Measurements from ENCODE around the gene B3GNT9. TPM values are rescaled to one million over a fixed set of nuclear protein-coding genes. Genes with fewer than 3 reads are reported as not detected.

B3GNT9 gene
- 1 to 10 TPM; 1.8 to 5.1 (median 3.5) TPM for total RNA-seq
- 1 to 10 TPM; 3.0 to 9.3 TPM for polyA plus RNA-seq

- Histone ChIP-seq H3K4me3 (peak within 1 kb of the TSS; percentile 37 to 61 (median 55)), H3K36me3 (no peaks in the 10 kb centered on the region), H3K4me1 (peaks cover 0 to 3% (median 0%) of the 10 kb centered on the region in 3 donors), H3K27me3 (no peaks in the 10 kb centered on the region), H3K27ac (peak within 1 kb of the TSS; percentile 2 to 48 (median 40)), H3K9me3 (no peaks in the 10 kb centered on the region)
- intact Hi-C loops (cut with DNase I), result loop anchor here in 2 of 3 donors (5.0 to 10.0 kb wide), 2 partner anchors 174 to 176 kb away; no protein-coding TSS in a partner anchor
- no peak for TF ChIP-seq CTCF (IDR thresholded peaks at IDR 0.05)
- DNase-seq (peak in 5 of 6 donors; percentile 58 to 87 (median 72)), FAIRE-seq (no peak), ATAC-seq (peak; percentile 60 to 76 (median 72))
- 1% methylated on average over 34 of the region's 34 CpGs for WGBS, 2 donors
Measured at GRCh38 chr16:67150833-67151396, at the start of gene B3GNT9. Gene B3GNT9, minus strand, starts transcription at chr16:67150998. Its CDS starts 513 bp downstream, at chr16:67150485.

GRCh38 chr16:67200491-67200890 is 49.7 kb upstream of the B3GNT9 start:
- peaks cover 0 to 49% (median 11%) of the 10 kb centered on the region in 3 donors for H3K36me3 ChIP-seq

GRCh38 chr16:67199808-67200198 is 49.0 kb upstream of the B3GNT9 start:
- Histone ChIP-seq H3K4me3 (peak overlapping the region; percentile 60 to 77 (median 66)), H3K4me1 (no peaks in the 10 kb centered on the region), H3K27me3 (no peaks in the 10 kb centered on the region), H3K27ac (peak overlapping the region in 1 of 4 donors; percentile 72), H3K9me3 (no peaks in the 10 kb centered on the region), H3K36me3 (peaks cover 0 to 50% (median 18%) of the 10 kb centered on the region in 3 donors)
- ATAC-seq (peak; percentile 30 to 51 (median 43)), DNase-seq (peak in 2 of 6 donors; percentile 63 to 75), FAIRE-seq (no peak)
- WGBS, 2 donors, result 9 to 12% methylated on average over 22 of the region's 22 CpGs
- no peak for TF ChIP-seq CTCF (IDR thresholded peaks at IDR 0.05)
- intact Hi-C loops (cut with DNase I), result no loop called here

More at GRCh38 chr16:67200491-67200890, 49.7 kb upstream of the B3GNT9 start:
- no peaks in the 10 kb centered on the region for H3K9me3 ChIP-seq
- FAIRE-seq (no peak), ATAC-seq (no peak), DNase-seq (peak in 2 of 6 donors; percentile 39 to 73)
- H3K27me3 ChIP-seq, result no peaks in the 10 kb centered on the region
- no peak overlapping the region for H3K27ac ChIP-seq
- H3K4me1 ChIP-seq, result no peaks in the 10 kb centered on the region
- peak overlapping the region in 1 of 4 donors; percentile 69 for H3K4me3 ChIP-seq
- intact Hi-C loops (cut with DNase I), result no loop called here
- no peak for TF ChIP-seq CTCF (IDR thresholded peaks at IDR 0.05)
- WGBS, 2 donors, result 82 to 95% methylated on average over 7 to 8 of the region's 8 CpGs

GRCh38 chr16:67199011-67199807 is 48.4 kb upstream of the B3GNT9 start, which contains the start of gene ELMO3:
Gene ELMO3, plus strand, starts transcription at chr16:67199131. Its CDS starts 196 bp downstream, at chr16:67199327.
- ATAC-seq, result peak; percentile 87 to 92 (median 89)
- peak; percentile 40 to 59 (median 52) for TF ChIP-seq CTCF (IDR thresholded peaks at IDR 0.05)
- H3K4me3 ChIP-seq, result peak within 1 kb of the TSS; percentile 60 to 77 (median 66)
- no peaks in the 10 kb centered on the region for H3K9me3 ChIP-seq
- no peaks in the 10 kb centered on the region for H3K27me3 ChIP-seq
- intact Hi-C loops (cut with DNase I), result no loop called here
- peak within 1 kb of the TSS; percentile 72 to 79 (median 74) for H3K27ac ChIP-seq
- H3K4me1 ChIP-seq, result no peaks in the 10 kb centered on the region
- 11 to 13% methylated on average over 57 to 61 of the region's 61 CpGs for WGBS, 2 donors
- peaks cover 0 to 53% (median 19%) of the 10 kb centered on the region in 3 donors for H3K36me3 ChIP-seq
- FAIRE-seq, result no peak
- peak; percentile 72 to 91 (median 82) for DNase-seq
